Jurkat, Clone E6-1 (cell line): ENCODE measurements around the gene ERFL.
"Not testable (repeated sequence)": the region's sequence is repeated elsewhere in the genome, so short reads cannot be mapped to it uniquely, and the experiment has no call there.

ENCODE experiments used
- DNase-seq: peaks from one replicate; pipeline ENCODE4 v3.0.0-alpha.2; 2011; ENCODE audit warnings: low read depth, low spot score
- H3K4me3 ChIP-seq: 2 replicates; pipeline ENCODE4 v1.5.1; 2011; ENCODE audit warnings: mild to moderate bottlenecking, low read length, control low read depth, moderate library complexity

The ERFL gene

GRCh38 chr19:41945135-41945766 lies 17.0 kb upstream of the ERFL start:
- no peak overlapping the region for H3K4me3 ChIP-seq
- no peak for DNase-seq

DNA sequence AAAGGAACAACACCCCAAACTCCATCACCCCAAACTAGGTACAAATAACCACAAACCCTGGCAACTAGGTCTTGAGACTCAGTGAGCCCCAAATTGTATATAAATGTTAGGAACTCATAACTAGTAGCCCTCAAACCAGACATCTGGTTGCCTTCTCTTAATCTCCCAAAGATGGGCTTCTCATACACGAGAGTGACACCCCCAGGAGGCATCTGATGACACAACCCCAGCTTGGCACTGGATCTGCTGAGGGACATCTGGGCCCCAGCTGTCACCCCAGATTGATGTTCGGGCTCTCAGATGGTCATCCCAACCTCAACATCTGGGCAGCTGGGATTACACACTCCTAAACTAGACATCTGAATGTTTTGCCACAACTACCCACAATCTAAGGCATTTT lies 16.1 kb upstream of the ERFL start:
- DNase-seq: no peak
- H3K4me3 ChIP-seq: no peak overlapping the region

DNA sequence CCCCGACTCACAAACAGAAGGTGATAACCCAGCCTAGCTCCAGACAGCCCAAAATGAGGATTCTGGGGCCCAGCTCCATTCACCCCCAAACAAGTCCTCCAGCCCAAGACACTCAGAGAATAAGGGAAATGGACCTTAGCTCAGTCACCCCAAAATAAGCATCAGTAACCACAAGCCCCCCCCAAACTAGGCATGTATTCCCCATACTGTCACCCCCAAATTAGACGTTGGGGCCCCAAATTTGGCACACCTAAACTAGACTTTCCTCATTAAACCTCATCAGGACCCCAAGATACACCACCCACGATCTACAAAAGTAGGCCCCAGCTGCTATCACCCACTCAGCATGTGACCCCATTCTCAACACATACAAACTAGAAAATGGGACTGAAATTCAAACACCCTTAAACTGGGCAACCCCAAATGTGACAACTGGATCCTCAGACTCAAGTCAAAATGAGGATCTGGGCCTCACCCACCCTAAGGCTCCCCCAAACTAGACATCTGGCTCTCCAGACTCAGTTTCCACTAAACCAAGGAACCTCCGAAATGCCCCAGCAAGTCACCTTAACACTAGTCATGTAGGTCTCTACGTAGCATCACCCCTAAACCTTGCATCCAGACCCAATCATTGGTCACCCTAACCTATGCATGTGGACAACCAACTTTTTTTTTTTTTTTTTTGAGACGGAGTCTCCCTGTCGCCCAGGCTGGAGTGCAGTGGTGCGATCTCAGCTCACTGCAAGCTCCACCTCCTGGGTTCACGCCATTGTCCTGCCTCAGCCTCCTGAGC lies 13.4 kb upstream of the ERFL start:
- DNase-seq: no peak
- H3K4me3 ChIP-seq: no peak overlapping the region

GRCh38 chr19:41940731-41941409 lies 12.6 kb upstream of the ERFL start:
- DNase-seq: no peak
- no peak overlapping the region for H3K4me3 ChIP-seq

- H3K4me3 ChIP-seq: no peak overlapping the region
- DNase-seq: no peak
These were observed 11.8 kb upstream of the ERFL start for GRCh38 chr19:41939861-41940730.

GRCh38 chr19:41939209-41939608 lies 11.0 kb upstream of the ERFL start:
- DNase-seq, H3K4me3 ChIP-seq: not testable (repeated sequence)

DNA sequence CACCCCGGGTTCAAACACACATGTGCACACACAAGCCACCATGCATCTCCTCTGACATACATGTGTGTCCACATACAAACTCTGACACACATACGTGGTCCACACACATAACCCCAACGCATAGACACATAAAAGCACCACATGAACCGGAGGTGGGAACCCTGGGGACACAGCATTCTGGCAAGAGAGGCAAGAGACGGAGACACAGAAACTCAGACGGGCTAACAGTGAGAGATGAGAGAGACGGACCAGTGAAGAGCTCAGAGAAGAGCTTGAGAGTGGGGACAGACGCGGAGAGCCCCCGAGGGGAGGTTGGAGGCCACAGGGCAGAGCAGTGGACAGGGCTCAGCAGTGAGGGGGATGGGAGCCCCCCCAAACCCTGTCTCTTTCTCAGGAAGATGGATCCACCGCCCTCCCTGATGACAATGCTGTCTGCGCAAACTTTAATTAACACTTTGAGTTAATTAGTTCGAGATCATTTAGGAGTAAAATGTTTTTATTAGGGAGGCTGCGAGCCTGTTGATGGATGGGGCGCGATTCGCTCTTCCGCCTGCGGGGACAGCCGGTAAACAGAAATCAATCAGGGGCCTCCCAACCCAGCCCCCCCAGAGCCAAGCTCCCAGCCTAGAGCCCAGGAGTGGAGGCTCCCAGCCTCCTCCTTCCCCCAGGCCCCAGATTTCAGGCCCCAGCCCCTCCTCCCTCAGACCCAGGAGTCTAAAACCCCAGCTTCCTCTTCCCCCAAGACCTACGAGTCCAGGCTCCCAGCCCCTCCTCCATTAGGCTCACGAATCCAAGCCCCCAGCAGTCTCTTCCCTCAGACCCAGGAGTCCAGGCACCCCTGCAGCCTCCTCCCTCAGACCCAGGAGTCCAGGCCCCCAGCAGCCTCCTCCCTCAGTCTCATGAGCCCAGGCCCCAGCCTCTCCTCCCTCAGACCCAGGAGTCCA lies 9.5 kb upstream of the ERFL start:
- no peak for DNase-seq
- H3K4me3 ChIP-seq: no peak overlapping the region

- no peak overlapping the region for H3K4me3 ChIP-seq
- DNase-seq: no peak
These were observed 8.7 kb upstream of the ERFL start for GRCh38 chr19:41936961-41937360.

DNA sequence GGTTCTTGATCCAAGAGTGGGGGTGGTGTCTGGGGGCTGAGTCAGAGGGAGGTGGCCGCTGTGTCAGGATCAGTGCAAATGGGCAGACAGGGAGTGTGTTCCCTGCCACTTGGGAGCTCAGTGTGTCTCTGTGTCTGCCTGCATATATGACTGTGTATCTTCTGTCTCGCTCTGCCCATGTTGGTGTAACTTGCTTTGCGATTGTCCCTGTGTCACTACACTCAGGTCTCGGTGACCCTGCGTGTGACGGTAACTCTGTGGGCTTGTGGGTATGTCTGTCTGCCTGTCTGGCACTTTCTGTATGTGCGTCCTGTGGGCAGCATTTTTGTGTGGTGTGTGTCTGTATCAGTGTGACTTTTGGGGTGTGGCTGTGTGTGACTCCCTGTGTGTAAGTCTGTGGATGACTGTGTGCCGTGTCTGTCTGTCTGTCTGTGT lies 8.2 kb upstream of the ERFL start:
- no peak for DNase-seq
- H3K4me3 ChIP-seq: no peak overlapping the region

GRCh38 chr19:41935760-41936415 lies 7.6 kb upstream of the ERFL start:
- no peak overlapping the region for H3K4me3 ChIP-seq
- no peak for DNase-seq

DNA sequence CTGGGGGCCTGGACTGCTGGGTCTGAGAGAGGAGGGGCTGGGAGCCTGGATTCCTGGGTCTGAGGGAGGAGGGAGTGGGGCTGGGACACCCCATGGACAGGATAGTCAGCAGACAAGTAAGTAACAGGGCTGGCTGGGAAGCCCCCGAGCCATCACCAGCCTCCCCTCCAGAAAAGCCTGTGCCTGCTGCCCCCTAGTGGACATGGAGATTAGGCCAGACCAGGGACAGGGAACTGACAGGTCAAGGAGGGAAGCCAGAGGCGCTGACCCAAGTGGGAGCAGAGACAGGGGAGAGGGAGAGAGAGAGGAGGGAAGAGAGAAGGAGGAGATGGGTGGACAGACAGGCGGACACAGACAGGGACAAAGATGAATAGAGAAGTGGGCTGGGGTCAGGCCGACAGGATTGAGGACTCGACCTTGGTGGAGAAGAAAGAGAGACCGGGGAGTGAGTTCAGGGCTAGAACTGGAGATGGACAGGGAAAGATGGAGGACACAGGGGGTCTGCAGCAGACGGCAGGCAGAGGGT lies 6.7 kb upstream of the ERFL start:
- DNase-seq: peak; percentile 36
- no peak overlapping the region for H3K4me3 ChIP-seq

DNA sequence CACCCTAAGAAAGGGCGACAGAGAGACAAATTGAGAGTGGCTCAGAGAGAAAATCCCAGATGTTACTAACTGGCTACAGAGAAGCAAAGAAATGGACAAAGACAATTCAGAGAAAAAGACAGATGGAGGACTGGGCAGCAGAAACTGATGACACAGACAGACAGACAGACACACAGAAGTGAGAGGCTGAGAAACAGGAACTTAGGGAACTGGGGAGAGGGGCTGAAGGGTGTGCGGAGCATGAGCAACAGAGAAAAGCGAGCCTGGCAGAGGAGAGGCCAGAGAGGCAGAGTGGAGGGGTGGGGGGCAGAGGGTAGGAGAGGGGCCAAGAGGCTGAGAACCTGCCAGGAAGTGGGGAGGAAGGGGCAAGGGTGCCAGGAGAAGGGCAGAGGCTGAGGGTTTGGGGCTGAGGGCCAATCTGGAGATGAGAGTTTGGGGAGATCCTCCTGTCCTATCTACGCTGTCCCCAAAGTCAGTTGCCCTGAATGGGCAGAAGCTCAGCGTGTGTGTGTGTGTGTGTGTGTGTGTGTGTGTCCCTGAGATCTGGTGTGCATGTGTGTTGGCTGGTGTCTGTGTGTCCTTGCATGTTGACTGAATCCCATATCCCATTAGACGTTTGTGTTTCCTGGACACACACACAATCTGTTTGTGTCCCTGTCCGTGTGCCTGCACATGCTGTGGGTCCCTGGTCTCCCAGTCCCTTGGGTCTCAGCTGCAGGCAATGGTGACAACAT lies 5.6 kb upstream of the ERFL start:
- no peak overlapping the region for H3K4me3 ChIP-seq
- DNase-seq: no peak

DNA sequence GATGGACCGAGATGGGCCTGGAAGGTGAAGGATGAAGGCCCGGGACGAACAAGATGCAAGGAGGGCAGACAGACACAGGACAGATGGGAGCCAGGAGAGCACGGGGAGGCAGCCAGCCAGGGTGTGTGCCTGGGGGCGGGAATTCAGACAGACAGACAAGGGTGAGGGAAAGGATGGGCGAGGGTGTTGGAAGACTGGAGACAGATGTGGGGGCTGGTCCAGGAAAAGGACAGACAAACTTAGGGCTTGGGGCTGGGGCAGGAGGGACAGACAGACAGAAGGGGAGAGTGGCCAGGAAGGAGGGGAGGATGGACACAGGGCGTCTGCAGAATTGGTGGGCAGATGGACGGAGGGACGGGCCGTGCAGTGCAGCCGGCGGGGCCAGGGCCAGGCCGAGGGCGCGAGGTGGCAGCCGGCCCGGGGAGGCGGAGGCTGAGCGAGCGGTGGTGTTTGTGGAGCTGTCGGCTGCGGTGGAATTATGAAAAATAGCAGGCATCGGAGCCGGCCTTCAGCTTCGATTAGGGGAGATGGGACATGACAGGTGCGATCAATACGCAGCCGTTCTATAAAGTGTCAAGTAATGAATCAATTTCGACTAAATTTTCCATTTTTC lies 4.6 kb upstream of the ERFL start:
- H3K4me3 ChIP-seq: no peak overlapping the region
- no peak for DNase-seq

GRCh38 chr19:41932259-41932719 lies 4.0 kb upstream of the ERFL start:
- DNase-seq: no peak
- H3K4me3 ChIP-seq: no peak overlapping the region

- H3K4me3 ChIP-seq: no peak overlapping the region
- peak; percentile 40 for DNase-seq
These were observed 2.8 kb upstream of the ERFL start for GRCh38 chr19:41930926-41931592.

GRCh38 chr19:41930322-41930722 lies 2.1 kb upstream of the ERFL start:
- peak; percentile 40 for DNase-seq
- H3K4me3 ChIP-seq: no peak overlapping the region
